Glomerular endothelial cell (primary cell): Measurements from ENCODE around the gene METRNL. TPM values are rescaled to one million over a fixed set of nuclear protein-coding genes. Genes with fewer than 3 reads are reported as not detected.
"Not testable (repeated sequence)": the region's sequence is repeated elsewhere in the genome, so short reads cannot be mapped to it uniquely, and the experiment has no call there.

Experiments used
- DNase-seq: peaks from one replicate; pipeline ENCODE4 v3.0.0-alpha.2; 2011; ENCODE audit warnings: low read depth, low spot score; ENCODE audit errors: extremely low read depth
- total RNA-seq: library from RNA; depleted of rRNA; stranded (reverse); fragments of >200 nt; gene quantifications from 2 replicates; pipeline ENCODE4 v1.2.3, GENCODE V29; 2015

METRNL gene
- 42.0 and 54.4 TPM in 2 replicates for total RNA-seq

- no peak for DNase-seq
Measured at GRCh38 chr17:83079352-83079747, at the start of gene METRNL. Gene METRNL (plus strand): TSS chr17:83079609. CDS start chr17:83079816, 207 bp downstream.

- no peak for DNase-seq
Measured at GRCh38 chr17:83030432-83030831, 49.0 kb upstream of the METRNL start.

- no peak for DNase-seq
Measured at GRCh38 chr17:83031321-83031945, 48.0 kb upstream of the METRNL start.

GRCh38 chr17:83031946-83032451, 47.4 kb upstream of the METRNL start:
- not testable (repeated sequence) for DNase-seq

- DNase-seq = no peak
Measured at GRCh38 chr17:83032781-83033180, 46.6 kb upstream of the METRNL start.

GRCh38 chr17:83034525-83034924, 44.9 kb upstream of the METRNL start:
- no peak for DNase-seq

- DNase-seq = no peak
Measured at GRCh38 chr17:83035722-83036121, 43.7 kb upstream of the METRNL start.

GRCh38 chr17:83036193-83036592, 43.2 kb upstream of the METRNL start:
- DNase-seq = no peak

- DNase-seq = no peak
Measured at GRCh38 chr17:83036666-83037065, 42.7 kb upstream of the METRNL start.

GRCh38 chr17:83037084-83037873, 42.1 kb upstream of the METRNL start:
- no peak for DNase-seq

GRCh38 chr17:83037874-83038165, 41.6 kb upstream of the METRNL start:
- no peak for DNase-seq

GRCh38 chr17:83038983-83039382, 40.4 kb upstream of the METRNL start:
- DNase-seq = not testable (repeated sequence)

- DNase-seq = no peak
Measured at GRCh38 chr17:83041305-83041704, 38.1 kb upstream of the METRNL start.

- DNase-seq = no peak
Measured at GRCh38 chr17:83042522-83043158, 36.8 kb upstream of the METRNL start.

- not testable (repeated sequence) for DNase-seq
Measured at GRCh38 chr17:83044479-83044878, 34.9 kb upstream of the METRNL start.

- DNase-seq = no peak
Measured at GRCh38 chr17:83046448-83047181, 32.8 kb upstream of the METRNL start.

- no peak for DNase-seq
Measured at GRCh38 chr17:83047182-83047478, 32.3 kb upstream of the METRNL start.

- not testable (repeated sequence) for DNase-seq
Measured at GRCh38 chr17:83047818-83048475, 31.5 kb upstream of the METRNL start.

GRCh38 chr17:83050651-83051395, 28.6 kb upstream of the METRNL start:
- no peak for DNase-seq
